NCI-H345 treated with DMSO at 0.1 percent for 48 hours (cell line): Measurements from ENCODE around the gene ANKRD33.

Experiments
- DNase-seq: peaks from one replicate; lab custom pipeline; 2025; ENCODE audit not compliant: unreplicated experiment; lab: John Stamatoyannopoulos, UW

Gene ANKRD33

GRCh38 chr12:51860986-51861385 lies 26.9 kb upstream of the ANKRD33 start:
- no peak for DNase-seq

- no peak for DNase-seq
Measured at GRCh38 chr12:51862947-51863346, 25.0 kb upstream of the ANKRD33 start.

GRCh38 chr12:51863363-51863932 lies 24.5 kb upstream of the ANKRD33 start:
- DNase-seq = no peak

- DNase-seq = no peak
Measured at GRCh38 chr12:51863933-51864832, 23.7 kb upstream of the ANKRD33 start.

GRCh38 chr12:51864833-51865670 lies 22.9 kb upstream of the ANKRD33 start:
- no peak for DNase-seq

GRCh38 chr12:51865757-51866270 lies 22.1 kb upstream of the ANKRD33 start:
- DNase-seq = no peak

GRCh38 chr12:51866324-51866723 lies 21.6 kb upstream of the ANKRD33 start:
- no peak for DNase-seq

GRCh38 chr12:51866762-51867161 lies 21.1 kb upstream of the ANKRD33 start:
- DNase-seq = no peak

- DNase-seq = no peak
Measured at GRCh38 chr12:51867371-51867770, 20.5 kb upstream of the ANKRD33 start.

- DNase-seq = no peak
Measured at GRCh38 chr12:51867796-51868428, 20.0 kb upstream of the ANKRD33 start.

GRCh38 chr12:51868821-51869495 lies 18.9 kb upstream of the ANKRD33 start:
- no peak for DNase-seq

GRCh38 chr12:51869496-51869865 lies 18.4 kb upstream of the ANKRD33 start:
- no peak for DNase-seq

GRCh38 chr12:51869931-51870330 lies 18.0 kb upstream of the ANKRD33 start:
- no peak for DNase-seq

GRCh38 chr12:51870504-51870903 lies 17.4 kb upstream of the ANKRD33 start:
- no peak for DNase-seq

GRCh38 chr12:51871126-51871525 lies 16.8 kb upstream of the ANKRD33 start:
- no peak for DNase-seq

GRCh38 chr12:51871918-51872688 lies 15.8 kb upstream of the ANKRD33 start:
- DNase-seq = no peak

- no peak for DNase-seq
Measured at GRCh38 chr12:51872689-51872981, 15.3 kb upstream of the ANKRD33 start.

- no peak for DNase-seq
Measured at GRCh38 chr12:51873251-51873994, 14.5 kb upstream of the ANKRD33 start.

- no peak for DNase-seq
Measured at GRCh38 chr12:51874000-51874399, 13.9 kb upstream of the ANKRD33 start.
